ENCODE data around the gene CCDC138.

DNA sequence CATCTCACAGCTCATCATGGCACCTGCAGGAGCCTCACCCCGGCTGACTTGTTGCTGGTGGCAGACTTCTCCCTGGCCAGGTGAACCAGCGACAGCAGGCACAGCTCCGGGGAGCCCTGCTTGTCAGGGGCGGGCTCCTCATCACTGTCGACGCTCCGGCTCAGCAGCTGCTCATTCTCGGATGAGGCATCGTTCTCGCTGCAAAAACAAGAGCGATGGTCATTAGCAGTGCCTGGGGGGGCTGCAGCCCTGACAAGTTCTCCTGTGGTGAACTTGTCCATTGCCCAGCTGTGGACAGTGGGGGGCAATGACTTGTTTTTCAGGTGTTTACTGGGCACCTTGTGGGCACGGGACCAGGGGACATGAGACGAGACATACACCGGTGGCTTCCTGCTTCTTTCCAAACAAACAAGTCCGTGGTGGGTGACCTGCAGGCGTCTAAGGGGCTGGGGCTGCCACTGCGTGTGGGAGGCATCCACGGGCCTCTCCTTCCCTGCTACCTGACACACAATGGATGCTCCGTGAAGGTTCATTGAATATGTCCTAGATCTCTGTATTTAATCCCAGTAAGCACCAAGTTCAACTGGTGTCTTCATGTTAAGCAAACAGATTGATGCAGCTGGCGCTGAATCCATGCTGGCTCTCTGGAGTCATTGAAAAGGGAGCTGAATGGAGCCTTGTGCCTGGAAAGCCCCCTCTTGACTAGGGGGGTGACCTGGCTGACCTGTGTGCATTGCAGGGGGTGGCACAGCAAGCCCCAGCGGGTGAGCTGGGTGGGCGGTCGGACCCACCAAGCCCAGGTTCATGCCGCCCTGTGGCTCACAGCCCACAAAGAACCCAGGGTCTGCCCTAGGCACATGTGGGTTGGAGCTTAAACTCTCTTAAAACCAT, 121.5 kb downstream of the CCDC138 start:
- TF ChIP-seq, protein P1, sequence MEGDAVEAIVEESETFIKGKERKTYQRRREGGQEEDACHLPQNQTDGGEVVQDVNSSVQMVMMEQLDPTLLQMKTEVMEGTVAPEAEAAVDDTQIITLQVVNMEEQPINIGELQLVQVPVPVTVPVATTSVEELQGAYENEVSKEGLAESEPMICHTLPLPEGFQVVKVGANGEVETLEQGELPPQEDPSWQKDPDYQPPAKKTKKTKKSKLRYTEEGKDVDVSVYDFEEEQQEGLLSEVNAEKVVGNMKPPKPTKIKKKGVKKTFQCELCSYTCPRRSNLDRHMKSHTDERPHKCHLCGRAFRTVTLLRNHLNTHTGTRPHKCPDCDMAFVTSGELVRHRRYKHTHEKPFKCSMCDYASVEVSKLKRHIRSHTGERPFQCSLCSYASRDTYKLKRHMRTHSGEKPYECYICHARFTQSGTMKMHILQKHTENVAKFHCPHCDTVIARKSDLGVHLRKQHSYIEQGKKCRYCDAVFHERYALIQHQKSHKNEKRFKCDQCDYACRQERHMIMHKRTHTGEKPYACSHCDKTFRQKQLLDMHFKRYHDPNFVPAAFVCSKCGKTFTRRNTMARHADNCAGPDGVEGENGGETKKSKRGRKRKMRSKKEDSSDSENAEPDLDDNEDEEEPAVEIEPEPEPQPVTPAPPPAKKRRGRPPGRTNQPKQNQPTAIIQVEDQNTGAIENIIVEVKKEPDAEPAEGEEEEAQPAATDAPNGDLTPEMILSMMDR (IDR thresholded peaks at IDR 0.05), result no peak
- TF ChIP-seq POLR2A (IDR thresholded peaks at IDR 0.05), result no peak

Measured in Peyer's patch (tissue), 4 donors.